ENCODE data around the gene COPB2. TPM values are rescaled to one million over a fixed set of nuclear protein-coding genes. Genes with fewer than 3 reads are reported as not detected.
"Not testable (repeated sequence)": the region's sequence is repeated elsewhere in the genome, so short reads cannot be mapped to it uniquely, and the experiment has no call there.

The COPB2 gene
- 213 TPM for polyA plus RNA-seq (2013, experiment 1 of 2; ENCODE audit: insufficient read length)
- 220 TPM for polyA plus RNA-seq (2013, experiment 2 of 2; ENCODE audit: insufficient read length)

DNA sequence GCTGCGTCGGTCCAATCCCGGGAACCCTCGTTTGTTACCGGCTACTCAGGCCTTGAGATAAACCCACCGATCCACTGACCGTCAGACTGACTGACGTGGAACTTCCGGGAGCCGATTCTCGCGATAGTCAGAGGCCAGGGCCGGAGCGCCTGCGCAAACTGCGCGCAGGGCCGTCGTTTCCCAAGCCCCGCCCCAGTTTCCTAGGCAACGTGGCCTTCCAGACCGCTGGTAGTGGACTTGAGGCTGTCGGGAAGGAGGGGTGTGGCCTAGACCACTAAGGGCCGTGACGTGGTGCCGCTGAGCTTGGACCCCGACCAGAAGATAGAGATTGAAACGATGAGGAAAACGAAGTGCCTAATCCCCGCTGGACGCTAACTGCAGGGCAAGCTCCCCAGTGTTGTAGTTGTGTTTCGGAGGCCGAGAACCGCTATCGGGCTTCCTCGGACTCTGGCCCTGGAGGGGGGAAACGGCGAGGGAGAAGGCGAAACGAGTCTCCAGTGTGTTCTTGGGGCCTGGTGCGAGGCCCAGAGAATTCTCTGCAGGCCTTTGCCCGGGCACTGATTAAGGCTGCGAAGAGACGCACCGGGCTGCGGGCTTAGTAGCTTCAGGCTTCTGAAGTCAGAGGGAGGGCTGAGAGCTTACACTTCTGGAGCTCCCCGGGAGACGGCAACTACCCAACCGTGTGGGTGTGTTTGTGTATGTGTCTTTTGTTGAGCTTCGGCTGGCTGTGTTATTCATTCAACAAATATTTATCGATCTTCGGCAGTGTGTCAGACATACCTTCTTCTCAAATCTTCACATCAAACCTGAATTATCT, at the start of gene COPB2:
TSS of gene COPB2 (minus strand) at position 96 of the 817 bp plus-strand sequence. CDS start 97 bp downstream, outside the sequence.
- peak; percentile 99 for DNase-seq

DNA sequence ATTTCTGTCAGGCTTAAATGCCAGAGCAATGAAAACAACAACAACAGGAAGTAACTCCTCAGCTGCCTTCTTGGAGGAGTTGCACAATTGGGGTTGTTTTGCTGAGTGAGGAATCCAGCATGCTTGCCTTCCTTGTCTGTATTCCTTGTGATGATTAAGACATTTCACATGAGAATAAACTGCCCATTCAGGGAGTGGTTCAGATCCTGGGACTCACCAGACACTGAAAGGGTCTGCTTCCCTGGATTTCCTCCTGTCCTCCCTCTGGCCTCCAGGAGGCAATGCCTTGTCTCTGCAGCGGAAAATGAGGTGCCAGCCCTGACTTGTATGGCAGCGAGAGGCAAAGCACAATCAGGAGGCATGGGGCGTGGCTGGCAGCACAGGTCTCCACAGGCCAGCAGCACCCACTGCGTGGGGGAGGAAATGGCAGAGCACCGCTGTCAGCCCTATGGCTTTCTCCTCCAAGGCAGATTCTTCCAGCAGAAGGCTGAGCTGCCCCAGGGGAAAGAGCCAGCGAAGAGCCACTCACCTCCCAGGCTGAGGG, 45.4 kb upstream of the COPB2 start:
- peak; percentile 24 for DNase-seq

DNA sequence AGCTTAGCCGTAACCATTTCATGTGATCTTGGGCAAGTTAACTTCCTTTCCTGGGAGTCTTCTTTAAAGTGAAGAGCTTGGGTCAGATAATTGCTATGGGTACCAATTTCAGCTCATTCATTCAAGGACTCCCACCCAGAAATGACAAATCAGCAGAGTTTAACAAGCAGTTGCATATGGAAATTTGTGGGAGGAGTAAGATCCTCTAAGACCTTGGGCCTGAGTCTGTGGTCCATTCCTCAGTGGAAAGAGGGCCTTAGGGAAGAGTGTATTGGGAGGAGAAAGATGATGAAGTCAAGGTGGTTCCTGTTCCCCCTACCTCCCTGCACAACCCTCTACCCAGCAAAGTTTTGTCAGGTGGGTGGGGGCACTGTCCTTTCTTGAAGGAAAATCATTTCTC, 44.8 kb upstream of the COPB2 start:
- no peak for DNase-seq

DNA sequence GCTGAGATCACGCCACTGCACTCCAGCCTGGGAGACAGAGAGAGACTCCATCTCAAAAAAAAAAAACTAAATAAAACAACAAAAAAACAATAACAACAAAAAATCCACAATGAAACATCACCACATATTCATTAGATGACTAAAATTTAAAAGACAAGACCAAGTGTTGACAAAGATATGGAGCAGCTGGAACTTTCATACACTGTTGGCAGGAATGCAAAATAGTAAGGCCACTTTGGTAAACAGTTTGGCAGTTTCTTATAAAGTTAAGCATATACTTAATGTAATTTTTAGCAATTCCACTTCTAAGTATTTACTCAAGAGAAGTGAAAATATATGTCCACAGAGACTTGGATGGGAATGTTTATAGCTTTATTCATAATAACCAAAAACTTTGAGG, 43.6 kb upstream of the COPB2 start:
- DNase-seq = no peak

DNA sequence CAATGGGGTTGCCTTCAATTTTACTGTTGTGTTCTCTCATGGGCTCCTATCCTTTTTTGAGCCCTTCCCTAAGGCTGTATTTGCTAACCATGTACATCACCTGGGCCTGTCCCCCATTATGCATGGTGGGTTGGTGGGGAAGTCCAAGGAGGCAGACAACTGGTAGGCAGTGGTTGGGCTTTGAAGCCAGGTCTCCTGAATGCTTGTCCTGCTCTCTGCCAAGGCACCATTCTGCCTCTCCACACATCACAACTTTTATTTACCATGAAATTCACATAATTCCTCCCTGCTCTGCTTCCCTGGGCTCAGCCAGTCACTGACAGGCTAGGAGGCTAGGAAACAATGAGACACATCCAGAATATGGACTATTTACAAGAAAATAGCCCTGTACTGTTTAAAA, 41.0 kb upstream of the COPB2 start:
- no peak for DNase-seq

DNA sequence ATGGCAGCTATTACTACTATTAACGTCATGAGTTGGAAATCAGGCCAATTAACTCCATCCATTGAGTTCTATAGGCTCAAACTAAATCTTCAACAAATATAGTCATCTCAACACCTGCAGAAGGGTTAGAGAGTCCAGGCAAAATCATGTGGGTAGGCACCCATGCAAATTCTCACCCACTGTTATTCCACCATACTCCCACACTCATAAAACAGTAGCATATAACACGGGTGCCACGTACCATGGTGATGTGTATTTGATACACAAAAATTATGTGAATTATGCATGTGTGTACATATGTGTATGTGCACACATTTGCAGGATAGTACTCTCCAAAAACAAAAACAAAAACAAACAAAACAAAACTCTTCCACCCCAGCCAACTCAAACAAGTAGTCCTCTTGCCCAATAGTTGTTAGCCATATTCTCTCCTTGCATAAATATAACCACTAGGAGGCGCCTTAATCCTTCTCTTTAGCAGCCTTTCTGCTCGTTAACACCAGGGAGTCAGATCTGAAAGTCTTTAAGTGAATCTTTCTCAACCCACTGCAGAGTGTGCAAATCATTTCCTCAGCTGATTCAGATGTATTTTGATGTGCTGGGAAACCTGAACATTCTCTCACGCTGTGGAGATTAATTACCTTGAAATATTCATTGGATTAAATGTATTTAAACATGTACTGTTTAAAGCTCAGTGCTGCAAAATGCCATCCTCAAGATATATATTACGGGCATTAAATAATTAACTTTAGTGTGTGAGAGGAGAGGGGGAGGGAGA, 38.0 kb upstream of the COPB2 start:
- peak; percentile 74 for DNase-seq

DNA sequence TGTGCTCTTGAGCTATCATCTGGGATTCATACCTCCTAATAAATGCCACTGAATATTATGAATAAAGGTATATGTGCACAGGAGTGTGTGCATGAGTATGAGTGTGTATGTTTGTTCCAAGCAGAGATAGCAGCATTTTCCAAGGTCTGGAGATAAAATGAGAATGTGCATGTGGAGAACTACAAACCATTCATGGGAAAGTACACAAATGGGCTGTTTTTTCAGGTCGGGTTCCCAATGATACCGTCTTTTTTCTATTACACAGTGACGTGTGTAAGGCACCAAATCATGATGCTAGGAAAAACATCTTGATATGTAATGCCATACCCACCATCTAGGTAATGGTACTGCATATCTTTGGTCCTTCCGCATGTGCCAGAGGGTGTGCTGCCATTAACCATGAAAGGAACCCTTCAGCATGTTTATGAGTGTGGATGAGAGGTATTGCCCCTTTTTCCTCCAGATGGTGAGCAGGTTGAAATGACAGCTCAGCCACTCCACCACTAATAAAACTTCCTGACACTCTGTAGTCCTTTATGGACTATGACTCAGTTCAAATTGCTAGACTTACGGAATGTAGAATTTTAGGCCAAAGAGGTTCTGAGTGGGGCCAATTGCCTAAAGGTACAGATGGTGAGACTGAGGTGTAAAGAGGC, 36.4 kb upstream of the COPB2 start:
- no peak for DNase-seq

DNA sequence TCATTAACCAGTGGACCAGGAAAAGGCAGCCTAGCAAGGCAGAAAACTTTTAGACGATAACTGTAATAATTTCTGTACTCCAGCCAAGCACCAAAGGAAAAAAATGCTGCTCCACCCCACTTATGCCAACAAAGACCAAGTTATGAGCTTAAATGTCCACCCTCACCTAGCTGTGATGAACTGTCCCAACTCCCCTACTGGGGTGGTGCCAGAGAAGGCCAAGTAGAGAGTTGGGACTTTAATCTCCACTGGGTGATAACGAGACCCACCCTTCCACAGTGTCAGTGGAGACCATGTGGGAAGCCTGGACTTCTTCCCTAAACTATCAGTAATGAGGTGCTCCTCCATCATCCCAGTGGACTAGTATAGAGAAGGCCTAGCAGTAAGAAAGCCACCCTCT, 33.8 kb upstream of the COPB2 start:
- DNase-seq = no peak

DNA sequence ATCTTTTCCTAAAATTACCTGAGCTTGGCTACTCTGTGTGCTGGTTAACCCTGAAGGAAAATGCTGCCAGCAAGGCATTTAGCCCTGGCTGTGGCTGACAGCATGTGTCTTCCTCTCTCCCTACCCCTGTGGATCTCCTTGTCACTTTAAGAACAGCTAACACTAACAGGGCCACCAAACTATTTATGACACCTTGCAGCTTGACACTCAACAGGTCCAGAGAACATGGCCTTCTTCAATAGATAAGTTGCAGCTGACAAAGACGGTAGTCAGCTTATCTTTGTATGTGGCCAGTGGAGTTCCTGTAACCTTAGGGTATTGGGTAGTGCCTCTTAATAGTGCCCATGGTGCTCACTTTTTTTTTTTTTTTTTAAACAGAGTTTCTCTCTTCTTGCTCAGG, 32.0 kb upstream of the COPB2 start:
- no peak for DNase-seq

DNA sequence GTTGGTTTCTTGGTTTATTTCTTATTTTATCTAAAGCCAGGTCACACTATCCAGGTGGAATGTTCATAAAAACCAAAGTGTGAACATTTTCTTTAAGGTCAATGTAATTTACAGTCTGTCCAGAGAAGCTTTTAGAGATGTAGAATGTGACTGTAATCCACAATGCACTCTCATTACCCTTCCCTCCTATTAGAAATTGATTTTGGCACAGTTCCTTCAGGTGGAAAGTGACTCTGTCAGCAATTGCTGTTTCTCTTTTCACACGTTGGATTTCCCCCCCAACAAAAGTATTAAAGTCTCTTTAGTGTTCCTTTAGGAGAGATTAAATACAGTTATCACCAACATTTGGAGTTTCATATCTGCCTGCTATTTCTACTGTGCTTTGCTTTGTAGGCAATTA, 31.6 kb upstream of the COPB2 start:
- no peak for DNase-seq

DNA sequence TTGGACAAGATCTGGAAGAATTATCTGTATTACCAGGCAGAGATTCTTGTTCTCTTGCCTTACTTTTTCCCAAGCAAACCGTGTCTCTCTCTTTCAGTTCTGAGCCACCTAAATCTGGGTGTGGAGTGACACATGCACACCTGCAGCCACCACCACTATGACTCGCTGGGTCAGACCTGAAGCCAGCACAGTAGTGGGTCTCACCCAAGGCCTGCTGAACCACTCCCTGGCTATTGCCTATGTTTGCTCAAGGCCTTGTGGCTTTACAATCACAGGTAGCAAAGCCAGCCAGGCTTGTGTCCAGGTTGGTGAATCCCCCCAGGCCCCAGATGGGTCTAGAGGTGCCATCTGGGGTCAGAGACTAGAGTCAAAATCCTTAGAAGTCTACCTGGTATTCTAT, 28.7 kb upstream of the COPB2 start:
- DNase-seq = no peak

DNA sequence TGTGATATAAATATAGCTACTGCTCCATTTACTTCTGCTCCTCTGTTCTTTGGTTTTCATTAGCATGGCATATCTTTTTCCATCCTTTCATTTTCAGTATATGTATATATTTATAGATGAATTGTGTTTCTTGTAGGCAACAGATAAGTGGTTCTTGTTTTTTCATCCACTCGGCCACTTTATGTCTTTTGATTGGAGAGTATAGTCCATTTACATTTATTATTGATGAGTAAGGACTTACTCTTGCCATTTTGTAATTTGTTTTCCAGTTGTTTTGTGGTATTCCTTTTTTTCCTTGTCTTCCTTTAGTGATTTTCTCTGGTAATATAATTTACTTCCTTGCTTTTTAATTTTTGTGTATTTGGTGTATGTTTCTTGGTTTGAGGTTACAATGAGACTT, 26.8 kb upstream of the COPB2 start:
- DNase-seq = no peak

DNA sequence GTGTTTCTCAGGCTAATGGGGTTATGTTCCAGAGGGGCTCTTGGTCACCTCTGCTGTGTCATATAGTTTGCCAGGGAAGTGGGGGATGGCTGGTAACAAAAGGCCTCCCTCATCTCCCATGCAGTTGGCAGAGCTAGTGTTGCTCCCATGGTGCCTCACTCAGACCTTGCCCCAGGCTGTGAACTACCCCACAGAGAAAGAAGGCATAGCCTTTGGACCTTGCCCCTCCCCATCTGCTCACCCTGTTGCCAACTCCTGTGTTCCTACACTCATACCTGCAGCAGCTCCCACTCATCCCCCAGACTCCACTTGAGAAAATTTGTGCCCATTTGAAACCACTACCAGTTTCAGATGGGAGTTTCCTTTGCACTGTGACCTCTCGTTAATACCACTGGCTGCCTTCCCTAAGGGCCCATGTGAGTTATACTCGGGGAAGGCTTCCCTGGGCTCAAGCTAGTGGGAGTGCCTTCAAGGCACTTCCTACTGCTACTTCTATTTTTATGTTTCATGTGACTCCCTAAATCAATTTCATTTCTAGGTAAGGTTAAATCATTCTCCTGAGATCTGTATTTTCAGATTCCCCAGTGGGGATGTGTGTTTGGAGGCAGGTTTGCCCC, 25.3 kb upstream of the COPB2 start:
- DNase-seq = no peak

DNA sequence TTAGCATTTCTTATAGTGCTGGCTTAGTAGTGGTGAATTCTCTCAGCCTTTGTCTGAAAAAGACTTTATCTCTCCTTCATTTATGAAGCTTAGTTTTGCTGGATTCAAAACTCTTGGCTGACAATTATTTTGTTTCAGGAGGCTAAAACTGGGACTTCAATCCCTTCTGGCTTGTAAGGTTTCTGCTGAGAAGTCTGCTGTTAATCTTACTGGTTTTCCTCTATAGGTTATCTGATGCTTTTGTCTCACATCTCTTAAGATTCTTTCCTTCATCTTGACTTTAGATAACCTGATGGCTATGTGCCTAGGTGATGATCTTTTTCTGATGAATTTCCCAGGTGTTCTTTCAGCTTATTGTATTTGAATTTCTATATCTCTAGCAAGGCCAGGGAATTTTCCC, 23.4 kb upstream of the COPB2 start:
- DNase-seq = not testable (repeated sequence)

DNA sequence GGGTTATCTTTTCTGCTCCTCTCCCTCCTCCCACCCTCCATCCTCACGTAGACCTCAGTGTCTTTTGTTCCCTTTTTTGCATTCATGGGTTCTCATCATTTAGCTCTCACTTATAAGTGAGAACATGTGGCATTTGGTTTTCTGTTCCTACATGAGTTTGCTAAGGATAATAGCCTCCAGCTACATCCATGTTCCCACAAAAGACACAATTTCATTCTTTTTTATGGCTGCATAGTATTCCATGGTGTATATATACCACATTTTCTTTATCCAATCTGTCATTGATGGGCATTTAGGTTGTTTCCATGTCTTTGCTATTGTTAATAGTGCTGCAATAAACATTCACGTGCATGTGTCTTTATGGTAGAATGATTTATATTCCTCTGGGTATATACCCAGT, 11.7 kb upstream of the COPB2 start:
- not testable (repeated sequence) for DNase-seq

DNA sequence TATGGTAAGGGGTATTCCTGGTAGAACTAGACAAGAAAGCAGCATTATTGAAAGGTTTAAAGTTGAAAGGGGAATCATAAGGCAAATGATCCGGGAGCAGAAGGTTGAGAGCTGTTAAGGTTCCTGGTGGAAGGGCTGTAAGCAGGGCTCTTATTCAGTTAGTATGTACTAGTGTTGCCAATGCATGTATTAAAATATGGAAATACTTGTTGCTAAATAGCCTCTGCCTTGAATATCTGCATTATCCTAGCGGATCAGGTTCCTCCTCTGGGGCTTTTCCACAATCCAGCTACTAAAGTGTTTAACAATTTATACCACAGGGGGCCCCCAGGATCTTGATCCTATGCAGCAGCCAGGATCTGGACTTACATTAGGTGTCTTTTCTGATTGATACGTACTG, 7.3 kb upstream of the COPB2 start:
- no peak for DNase-seq

DNA sequence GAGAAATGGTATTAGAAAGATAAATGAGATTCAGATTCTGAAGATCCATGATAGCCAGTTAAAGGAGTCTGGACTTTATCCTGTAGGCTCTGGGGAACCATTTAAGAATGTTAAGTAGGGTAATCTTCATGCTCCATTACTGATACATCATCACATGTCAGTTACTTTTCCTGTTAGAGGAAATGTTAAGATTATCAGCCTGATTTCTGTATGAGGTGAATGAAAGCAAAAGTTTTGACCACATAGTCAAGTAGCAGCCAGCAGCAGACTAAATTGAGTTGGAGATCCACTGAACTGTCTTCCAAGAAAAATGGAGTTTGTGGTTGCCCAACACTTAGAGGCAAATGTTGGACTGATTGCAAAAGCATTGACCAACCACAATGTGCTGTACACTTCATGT, 4.7 kb upstream of the COPB2 start:
- no peak for DNase-seq

DNA sequence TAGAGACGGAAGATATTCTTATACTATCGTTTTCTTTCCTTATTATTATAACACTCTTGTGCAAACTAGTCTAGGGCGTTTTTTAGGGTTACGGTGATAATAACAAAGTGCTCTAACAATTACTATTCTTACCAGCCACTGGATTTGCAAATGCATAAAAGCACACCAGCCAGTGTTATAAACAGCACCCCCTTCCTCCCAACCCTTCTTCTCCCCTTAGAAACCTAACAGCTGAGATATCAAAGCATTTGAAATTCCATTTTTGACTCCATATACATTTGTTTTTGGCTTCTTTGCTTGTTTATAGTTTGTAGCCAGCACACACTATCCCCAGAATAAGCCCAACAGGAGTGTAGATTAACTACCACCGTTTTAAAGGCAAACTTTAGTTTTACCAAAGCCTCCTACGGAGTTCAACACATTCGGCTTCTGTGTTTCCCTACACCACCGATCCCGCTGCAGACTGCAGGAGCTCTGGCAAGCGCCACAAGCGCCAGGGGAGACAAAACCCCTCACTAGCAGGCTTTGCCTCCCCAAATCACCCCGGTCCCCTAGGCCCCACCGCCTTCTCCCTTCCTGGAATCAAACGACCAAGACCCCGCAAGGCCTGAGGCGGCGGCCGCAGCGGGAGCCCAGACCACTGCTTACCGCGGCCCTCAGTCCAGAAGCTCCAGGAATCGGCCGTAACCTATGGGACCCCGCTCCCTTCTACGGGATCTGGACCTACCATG, 461 bp downstream of the COPB2 start:
- DNase-seq = no peak

DNA sequence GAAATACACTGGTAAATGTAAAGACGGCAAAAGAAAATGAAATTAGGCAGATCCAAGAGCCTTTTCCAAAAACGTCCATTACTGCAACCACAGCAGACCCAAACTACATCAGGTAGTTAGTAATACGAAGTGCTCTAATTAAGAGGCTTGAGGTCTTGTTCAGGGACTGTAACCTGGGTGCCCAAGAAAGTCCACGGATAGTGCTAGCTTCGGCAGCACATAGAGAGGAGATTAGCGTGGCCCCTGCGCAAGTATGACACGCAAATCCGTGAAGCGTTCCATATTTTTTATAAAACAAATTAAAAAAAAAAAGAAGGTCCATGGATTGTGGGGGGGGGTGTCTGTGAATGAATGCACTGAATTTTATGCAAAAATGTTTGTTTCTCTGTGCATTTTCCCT, 1.4 kb downstream of the COPB2 start:
- DNase-seq = no peak

DNA sequence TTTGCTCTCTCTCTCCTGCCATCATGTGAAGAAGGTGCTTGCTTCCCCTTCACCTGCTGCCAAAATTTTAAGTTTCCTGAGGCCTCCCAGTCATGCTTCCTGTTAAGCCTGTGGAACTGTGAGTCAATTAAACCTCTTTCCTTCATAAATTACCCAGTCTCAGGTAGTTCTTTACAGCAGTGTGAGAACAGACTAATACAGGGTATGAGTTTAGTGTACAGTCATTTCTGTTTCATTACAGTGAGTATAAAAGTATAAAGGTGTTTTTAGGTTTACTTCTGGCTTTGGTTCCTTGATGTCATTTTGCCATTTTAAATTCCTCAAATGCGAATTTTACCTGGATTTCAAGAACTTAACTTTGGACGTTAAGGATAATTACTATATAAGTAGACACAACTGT, 7.2 kb downstream of the COPB2 start:
- not testable (repeated sequence) for DNase-seq

DNA sequence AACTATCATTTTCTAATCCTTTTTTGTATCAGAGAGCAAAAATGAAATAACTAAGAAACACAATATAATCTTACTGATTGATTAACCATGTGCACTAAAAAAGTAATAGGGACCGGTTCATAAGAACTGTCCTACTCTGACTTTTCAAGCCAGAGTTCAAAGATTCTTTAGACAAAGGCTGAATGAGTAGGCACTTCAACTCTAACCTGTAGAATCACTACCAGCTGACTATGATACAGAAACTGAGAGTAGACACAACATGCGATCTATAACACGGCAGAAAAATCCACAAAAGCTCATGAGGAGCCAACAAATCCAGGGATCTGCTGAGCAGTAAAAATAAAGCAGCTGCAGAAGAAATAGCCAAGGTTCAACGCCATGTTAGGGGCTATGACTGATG, 8.9 kb downstream of the COPB2 start:
- DNase-seq = no peak

Data from fibroblast of skin of scalp (primary cell).